A673 (cell line): ENCODE results near the gene MPPED2. TPM values are rescaled to one million over a fixed set of nuclear protein-coding genes. Genes with fewer than 3 reads are reported as not detected.
"Not testable (repeated sequence)": the region's sequence is repeated elsewhere in the genome, so short reads cannot be mapped to it uniquely, and the experiment has no call there.

Experiments
- BruUV-seq: library from RNA; stranded (reverse); fragments of 400-500 nt; replicated peaks from 2 replicates; lab custom pipeline; 2021; lab: Mats Ljungman, UMichigan
- CTCF ChIA-PET: fragments of 300-600 bp; sonication (Branson Sonifier 250); formaldehyde crosslinking; loops from one replicate; lab custom pipeline; 2022; ENCODE audit warnings: antibody characterized with exemption; lab: Charles Lee
- POLR2A ChIA-PET: fragments of 300-600 bp; sonication (Branson Sonifier 250); formaldehyde crosslinking; loops from one replicate; lab custom pipeline; 2022; ENCODE audit warnings: antibody characterized with exemption; ENCODE audit not compliant: low non-redundant PET; lab: Charles Lee
- DNase-seq: peaks from one replicate; pipeline ENCODE4 v3.0.0-alpha.2; 2015; ENCODE audit warnings: low spot score
- H3K27ac ChIP-seq: fragments of 200-600 bp; sonication (generic); 2 replicates; pipeline ENCODE4 v1.5.1; 2016; ENCODE audit warnings: mixed run types, low read depth, mild to moderate bottlenecking, mixed read lengths, antibody characterized with exemption, low read length; ENCODE audit not compliant: poor library complexity, severe bottlenecking
- H3K27me3 ChIP-seq: fragments of 200-600 bp; sonication (generic); replicated peaks from 2 replicates; pipeline ENCODE4 v1.6.1; 2017; ENCODE audit warnings: mixed run types, low read depth, mild to moderate bottlenecking, mixed read lengths, antibody characterized with exemption, low read length; ENCODE audit not compliant: insufficient read depth, poor library complexity
- H3K36me3 ChIP-seq: fragments of 200-600 bp; sonication (generic); 2 replicates; pipeline ENCODE4 v1.6.1; 2016; ENCODE audit warnings: mixed run types, mild to moderate bottlenecking, mixed read lengths, antibody characterized with exemption, low read length; ENCODE audit not compliant: insufficient read depth, poor library complexity, severe bottlenecking
- H3K4me1 ChIP-seq: fragments of 200-600 bp; sonication (generic); 2 replicates; pipeline ENCODE4 v1.6.1; 2017; ENCODE audit warnings: mixed run types, mild to moderate bottlenecking, mixed read lengths, antibody characterized with exemption, low read length; ENCODE audit not compliant: insufficient read depth, poor library complexity, severe bottlenecking
- H3K4me3 ChIP-seq: fragments of 200-600 bp; sonication (generic); 2 replicates; pipeline ENCODE4 v1.5.1; 2016; ENCODE audit warnings: low read depth, mixed run types, mild to moderate bottlenecking, mixed read lengths, low read length; ENCODE audit not compliant: poor library complexity, severe bottlenecking
- H3K9me3 ChIP-seq: fragments of 200-600 bp; sonication (generic); 2 replicates; pipeline ENCODE4 v1.6.1; 2016; ENCODE audit warnings: mixed run types, low read depth, mild to moderate bottlenecking, mixed read lengths, antibody characterized with exemption, low read length; ENCODE audit not compliant: poor library complexity, severe bottlenecking
- EZH2 ChIP-seq: fragments of 200-600 bp; sonication (generic); IDR thresholded peaks from 2 replicates; pipeline ENCODE4 v1.6.1; 2017; ENCODE audit warnings: borderline replicate concordance, low read depth, mild to moderate bottlenecking, mixed read lengths, antibody characterized with exemption, low read length; ENCODE audit not compliant: poor library complexity, severe bottlenecking
- intact Hi-C: fragments of 100-400 bp; cut with micrococcal nuclease; formaldehyde crosslinking; loops from one replicate; pipeline ENCODE4 v1.10.0; 2022; ENCODE audit not compliant: unreplicated experiment
- total RNA-seq: library from RNA; stranded (reverse); gene quantifications from 2 replicates; pipeline ENCODE4 v1.2.3, GENCODE V29; 2021
- TF ChIP-seq, protein P1 (sequence below): fragments of 300-800, 200-600 bp; sonication (generic); conservative IDR thresholded peaks from 2 replicates; pipeline ENCODE4 v1.5.1; 2017; ENCODE audit warnings: low read depth, mild to moderate bottlenecking, antibody characterized with exemption, low read length, moderate library complexity, mixed read lengths

Gene MPPED2
- total RNA-seq, 1 experiment from 2014 or later, result 2.0 TPM

DNA sequence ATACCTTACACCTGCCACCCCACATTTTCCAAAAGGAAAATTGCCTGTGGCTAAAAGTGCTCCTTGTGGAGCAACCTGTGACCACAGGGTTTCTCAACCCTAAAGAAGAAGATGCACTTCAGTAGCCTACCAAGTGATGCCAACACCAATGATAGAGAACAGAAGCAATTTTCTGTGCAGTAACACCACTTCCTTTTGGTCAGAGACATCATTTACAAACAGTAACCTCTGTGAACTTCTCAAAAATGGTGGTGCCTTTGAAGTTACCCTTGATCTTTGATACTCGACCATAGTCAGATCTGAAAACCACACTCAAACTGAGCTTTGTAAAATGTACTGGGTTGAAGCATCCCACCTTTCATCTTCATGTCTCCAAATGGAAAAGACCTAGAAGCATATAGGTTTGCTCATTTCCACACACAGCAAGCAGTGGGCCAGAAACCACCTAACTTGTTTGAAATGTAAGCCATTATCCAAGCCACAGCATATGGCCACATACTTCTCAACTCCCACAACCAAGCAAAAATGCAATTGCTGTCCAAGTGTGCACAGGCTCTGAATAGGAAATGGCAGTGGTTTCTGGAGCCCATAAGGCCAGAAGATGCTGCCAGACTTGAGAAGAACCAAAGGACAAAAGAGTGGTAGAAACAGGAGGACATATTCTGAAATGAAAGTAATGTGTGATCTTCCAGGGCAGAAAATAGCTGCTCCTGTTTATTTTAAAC lies 24.3 kb downstream of the MPPED2 start:
- no TSS peak for BruUV-seq
- DNase-seq, result no peak
- Histone ChIP-seq H3K4me3 (no peak overlapping the region), H3K27me3 (no peaks in the 10 kb centered on the region), H3K27ac (no peak overlapping the region), H3K9me3 (no peaks in the 10 kb centered on the region), H3K36me3 (no peaks in the 10 kb centered on the region), H3K4me1 (peaks cover 30% of the 10 kb centered on the region)
- ChIA-PET POLR2A (no interaction called here), CTCF (no interaction called here)
- TF ChIP-seq, protein P1, sequence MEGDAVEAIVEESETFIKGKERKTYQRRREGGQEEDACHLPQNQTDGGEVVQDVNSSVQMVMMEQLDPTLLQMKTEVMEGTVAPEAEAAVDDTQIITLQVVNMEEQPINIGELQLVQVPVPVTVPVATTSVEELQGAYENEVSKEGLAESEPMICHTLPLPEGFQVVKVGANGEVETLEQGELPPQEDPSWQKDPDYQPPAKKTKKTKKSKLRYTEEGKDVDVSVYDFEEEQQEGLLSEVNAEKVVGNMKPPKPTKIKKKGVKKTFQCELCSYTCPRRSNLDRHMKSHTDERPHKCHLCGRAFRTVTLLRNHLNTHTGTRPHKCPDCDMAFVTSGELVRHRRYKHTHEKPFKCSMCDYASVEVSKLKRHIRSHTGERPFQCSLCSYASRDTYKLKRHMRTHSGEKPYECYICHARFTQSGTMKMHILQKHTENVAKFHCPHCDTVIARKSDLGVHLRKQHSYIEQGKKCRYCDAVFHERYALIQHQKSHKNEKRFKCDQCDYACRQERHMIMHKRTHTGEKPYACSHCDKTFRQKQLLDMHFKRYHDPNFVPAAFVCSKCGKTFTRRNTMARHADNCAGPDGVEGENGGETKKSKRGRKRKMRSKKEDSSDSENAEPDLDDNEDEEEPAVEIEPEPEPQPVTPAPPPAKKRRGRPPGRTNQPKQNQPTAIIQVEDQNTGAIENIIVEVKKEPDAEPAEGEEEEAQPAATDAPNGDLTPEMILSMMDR, result no peak
- intact Hi-C loops, result no loop called here

DNA sequence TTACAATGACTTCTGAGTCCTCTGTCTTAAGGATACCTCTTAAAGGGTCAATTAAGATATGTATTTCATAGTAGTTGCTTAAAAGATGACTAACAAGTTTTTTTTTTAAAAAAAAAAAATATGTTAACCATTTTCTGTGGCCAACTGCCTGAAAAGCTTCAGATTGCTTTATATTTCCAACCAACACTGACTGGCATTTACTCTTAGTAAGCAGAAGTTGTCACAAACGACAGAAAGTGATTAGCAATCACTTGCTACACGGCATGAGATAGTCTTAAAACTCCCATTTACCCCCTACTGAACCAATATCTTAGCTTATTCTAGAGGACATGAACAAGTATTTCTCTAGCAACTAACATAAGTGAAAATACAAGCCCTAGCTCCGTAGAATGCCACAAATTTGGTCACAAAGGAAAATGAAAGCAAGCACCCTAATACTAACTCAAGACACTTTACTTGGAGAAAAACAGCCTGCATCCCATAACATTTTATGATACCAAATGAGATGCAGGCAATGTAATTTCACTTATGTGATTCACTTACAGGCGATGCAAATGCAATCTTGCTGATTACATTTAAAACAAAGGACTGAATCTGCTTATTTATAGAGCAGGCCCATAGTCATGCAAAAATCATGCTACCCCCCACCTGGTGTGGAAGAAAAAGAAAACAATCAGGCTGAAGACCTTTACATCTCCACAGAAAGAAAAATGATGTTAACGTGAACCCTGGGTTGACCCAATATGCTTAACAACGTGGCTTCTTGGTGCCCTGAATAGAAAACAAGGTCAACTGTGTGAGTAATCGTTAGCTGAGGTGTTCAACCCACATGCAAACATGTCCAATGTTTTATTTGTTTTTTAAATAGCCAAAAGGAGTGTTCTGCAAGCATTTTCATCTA lies 25.7 kb downstream of the MPPED2 start:
- Histone ChIP-seq H3K27ac (no peak overlapping the region), H3K36me3 (no peaks in the 10 kb centered on the region), H3K27me3 (no peaks in the 10 kb centered on the region), H3K9me3 (no peaks in the 10 kb centered on the region), H3K4me1 (peaks cover 16% of the 10 kb centered on the region), H3K4me3 (no peak overlapping the region)
- intact Hi-C loops, result no loop called here
- TF ChIP-seq EZH2, result no peak
- TF ChIP-seq, protein P1, result no peak
- ChIA-PET POLR2A (no interaction called here), CTCF (no interaction called here)
- BruUV-seq, result no TSS peak
- DNase-seq, result no peak

DNA sequence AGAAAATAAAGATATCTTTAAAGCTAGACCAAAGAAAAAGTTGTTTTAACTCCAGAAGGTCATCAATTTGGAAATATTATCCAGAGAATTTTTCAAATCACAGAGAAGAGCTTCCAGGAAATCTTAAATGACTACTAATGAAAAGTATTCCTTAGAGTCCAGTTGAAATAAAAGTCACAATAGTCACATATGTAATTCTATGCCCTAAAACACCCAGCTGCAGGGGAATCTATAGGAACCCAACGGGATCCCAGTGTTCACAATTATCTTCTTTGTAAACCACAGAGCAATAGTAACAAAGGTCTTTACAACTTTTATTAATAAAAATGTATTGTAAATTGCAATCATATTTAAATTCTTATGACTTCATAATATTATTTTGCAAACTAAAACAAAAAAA lies 27.1 kb downstream of the MPPED2 start:
- Histone ChIP-seq H3K9me3 (no peaks in the 10 kb centered on the region), H3K27ac (no peak overlapping the region), H3K4me3 (no peak overlapping the region), H3K36me3 (no peaks in the 10 kb centered on the region), H3K4me1 (peaks cover 2% of the 10 kb centered on the region), H3K27me3 (no peaks in the 10 kb centered on the region)
- no peak for DNase-seq
- TF ChIP-seq EZH2, result no peak
- TF ChIP-seq, protein P1, result no peak
- BruUV-seq, result no TSS peak
- intact Hi-C loops, result no loop called here
- ChIA-PET CTCF (interaction anchor here (0.6 kb wide), 1 partner anchor 355 kb away, joined by 17 read pairs; no protein-coding TSS in a partner anchor), POLR2A (no interaction called here)

- H3K27ac ChIP-seq, intact Hi-C loops, POLR2A ChIA-PET, H3K9me3 ChIP-seq, H3K36me3 ChIP-seq, H3K4me1 ChIP-seq, H3K4me3 ChIP-seq, DNase-seq, CTCF ChIA-PET, BruUV-seq, H3K27me3 ChIP-seq: not testable (repeated sequence)
These were observed 31.6 kb downstream of the MPPED2 start for GRCh38 chr11:30554587-30554986.
